ENCODE results near the gene CALML5.

DNA sequence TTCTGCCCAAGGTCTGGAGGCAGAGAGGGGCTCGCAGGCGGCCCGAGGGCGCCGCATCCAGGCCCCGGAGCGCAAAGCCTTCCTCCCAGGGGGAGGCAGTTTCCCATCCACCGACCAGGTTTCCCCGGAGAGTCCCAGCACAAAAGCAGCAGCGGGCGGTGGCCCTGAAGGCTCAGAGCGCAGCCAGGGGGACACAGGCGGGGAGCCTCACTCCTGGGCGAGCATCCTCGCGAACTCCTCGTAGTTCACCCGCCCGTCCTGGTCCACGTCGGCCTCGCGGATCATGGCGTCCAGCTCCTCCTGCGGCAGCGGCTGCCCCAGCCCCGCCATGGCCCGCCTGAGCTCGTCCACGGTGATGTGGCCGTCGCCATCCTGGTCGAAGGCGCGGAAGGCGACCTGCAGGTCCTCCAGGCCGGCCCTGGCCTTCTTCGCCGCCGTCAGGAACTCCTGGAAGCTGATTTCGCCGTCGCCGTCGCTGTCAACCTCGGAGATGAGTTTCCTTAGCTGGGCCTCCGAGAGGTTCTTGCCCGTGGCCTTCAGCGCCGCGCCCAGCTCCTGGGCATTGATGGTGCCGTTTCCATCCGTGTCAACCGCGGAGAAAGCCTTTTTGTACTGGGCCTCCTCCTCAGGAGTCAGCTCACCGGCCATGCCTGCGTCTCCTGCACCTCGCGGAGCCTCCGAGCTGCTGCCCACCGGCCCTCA lies 428 bp downstream of the CALML5 start:
- TF ChIP-seq, protein P1, sequence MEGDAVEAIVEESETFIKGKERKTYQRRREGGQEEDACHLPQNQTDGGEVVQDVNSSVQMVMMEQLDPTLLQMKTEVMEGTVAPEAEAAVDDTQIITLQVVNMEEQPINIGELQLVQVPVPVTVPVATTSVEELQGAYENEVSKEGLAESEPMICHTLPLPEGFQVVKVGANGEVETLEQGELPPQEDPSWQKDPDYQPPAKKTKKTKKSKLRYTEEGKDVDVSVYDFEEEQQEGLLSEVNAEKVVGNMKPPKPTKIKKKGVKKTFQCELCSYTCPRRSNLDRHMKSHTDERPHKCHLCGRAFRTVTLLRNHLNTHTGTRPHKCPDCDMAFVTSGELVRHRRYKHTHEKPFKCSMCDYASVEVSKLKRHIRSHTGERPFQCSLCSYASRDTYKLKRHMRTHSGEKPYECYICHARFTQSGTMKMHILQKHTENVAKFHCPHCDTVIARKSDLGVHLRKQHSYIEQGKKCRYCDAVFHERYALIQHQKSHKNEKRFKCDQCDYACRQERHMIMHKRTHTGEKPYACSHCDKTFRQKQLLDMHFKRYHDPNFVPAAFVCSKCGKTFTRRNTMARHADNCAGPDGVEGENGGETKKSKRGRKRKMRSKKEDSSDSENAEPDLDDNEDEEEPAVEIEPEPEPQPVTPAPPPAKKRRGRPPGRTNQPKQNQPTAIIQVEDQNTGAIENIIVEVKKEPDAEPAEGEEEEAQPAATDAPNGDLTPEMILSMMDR (IDR thresholded peaks at IDR 0.05): no peak
- TF ChIP-seq, protein P2, sequence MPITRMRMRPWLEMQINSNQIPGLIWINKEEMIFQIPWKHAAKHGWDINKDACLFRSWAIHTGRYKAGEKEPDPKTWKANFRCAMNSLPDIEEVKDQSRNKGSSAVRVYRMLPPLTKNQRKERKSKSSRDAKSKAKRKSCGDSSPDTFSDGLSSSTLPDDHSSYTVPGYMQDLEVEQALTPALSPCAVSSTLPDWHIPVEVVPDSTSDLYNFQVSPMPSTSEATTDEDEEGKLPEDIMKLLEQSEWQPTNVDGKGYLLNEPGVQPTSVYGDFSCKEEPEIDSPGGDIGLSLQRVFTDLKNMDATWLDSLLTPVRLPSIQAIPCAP (CRISPR knock-in tag; IDR thresholded peaks at IDR 0.05): no peak
- no peak for TF ChIP-seq FOXP1 (CRISPR knock-in tag; IDR thresholded peaks at IDR 0.05; ENCODE audit: borderline replicate concordance)

Data from WTC11 (cell line).